T-cell (primary cell): ENCODE results near the gene URB1. TPM values are rescaled to one million over a fixed set of nuclear protein-coding genes. Genes with fewer than 3 reads are reported as not detected.

Source experiments
- ATAC-seq, 4 experiments: fragments of 200-7000 bp in 3 of 4; fragments of 150-1000 bp in 1 of 4; cut with Tn5 transposase; replicated peaks in 1 of 4; 1 replicate in 3 of 4; 2 replicates in 1 of 4; pipeline ENCODE4 v1.10.0; 2021; ENCODE audit warnings: moderate library complexity in 3 of 4, mild to moderate bottlenecking in 2 of 4, moderate number of reproducible peaks in 1 of 4
- CTCF ChIA-PET, 2 donors: fragments of 300-600 bp; sonication (Branson Sonifier 250); formaldehyde crosslinking; loops; one replicate each; lab custom pipeline; 2022; ENCODE audit warnings: antibody characterized with exemption in 2 of 2; lab: Charles Lee
- POLR2A ChIA-PET, 2 donors: fragments of 300-600 bp; sonication (Branson Sonifier 250); formaldehyde crosslinking; loops; one replicate each; lab custom pipeline; 2022; ENCODE audit warnings: antibody characterized with exemption in 2 of 2; lab: Charles Lee
- DNase-seq, 35 experiments: peaks; one replicate each; pipeline versions ENCODE4 v3.0.0 to v3.0.0-alpha.2; 2013 to 2023
- H3K27ac ChIP-seq: one replicate; pipeline ENCODE4 v1.5.1; 2013; ENCODE audit warnings: low read length
- H3K27me3 ChIP-seq, 2 experiments: replicated peaks in 1 of 2; 1 replicate in 1 of 2; 2 replicates in 1 of 2; pipeline versions ENCODE4 v1.6.1 to v1.7.0; 2013; ENCODE audit warnings: low read length in 1 of 2, mixed read lengths in 1 of 2; ENCODE audit not compliant: control insufficient read depth in 2 of 2, insufficient read depth in 2 of 2; ENCODE audit errors: extremely low read depth in 1 of 2
- H3K36me3 ChIP-seq, 2 donors: 1 replicate in 1 of 2; 2 replicates in 1 of 2; pipeline versions ENCODE4 v1.6.1 to v1.7.0; 2013; ENCODE audit warnings: low read length in 1 of 2; ENCODE audit not compliant: control insufficient read depth in 2 of 2, insufficient read depth in 1 of 2; ENCODE audit errors: extremely low read depth in 1 of 2
- H3K4me1 ChIP-seq, 2 experiments: 1 replicate in 1 of 2; 2 replicates in 1 of 2; pipeline versions ENCODE4 v1.6.1 to v1.7.0; 2013; ENCODE audit warnings: low read length in 2 of 2, mixed read lengths in 1 of 2; ENCODE audit not compliant: insufficient read depth in 2 of 2, control insufficient read depth in 1 of 2; ENCODE audit errors: extremely low read depth in 1 of 2
- H3K4me3 ChIP-seq, 2 donors: 1 replicate in 1 of 2; 2 replicates in 1 of 2; pipeline versions ENCODE4 v1.5.1 to v1.7.0; 2013; ENCODE audit warnings: mild to moderate bottlenecking in 2 of 2, low read length in 1 of 2, moderate library complexity in 1 of 2; ENCODE audit not compliant: control insufficient read depth in 1 of 2; ENCODE audit errors: extremely low read depth in 1 of 2
- H3K9me3 ChIP-seq: 2 replicates; pipeline ENCODE4 v1.7.0; 2013
- H3K27ac Mint-ChIP-seq, 2 donors: one replicate each; pipeline ENCODE4 v1.8.0; 2020 to 2021; ENCODE audit warnings: mild to moderate bottlenecking in 2 of 2, mixed read lengths in 2 of 2
- H3K27me3 Mint-ChIP-seq, 2 donors: one replicate each; pipeline ENCODE4 v1.8.0; 2021 to 2022; ENCODE audit warnings: mixed read lengths in 2 of 2
- H3K36me3 Mint-ChIP-seq: one replicate; pipeline ENCODE4 v1.8.0; 2021; ENCODE audit warnings: mixed read lengths
- H3K4me1 Mint-ChIP-seq, 3 donors: one replicate each; pipeline ENCODE4 v1.8.0; 2020 to 2022; ENCODE audit warnings: mixed read lengths in 3 of 3, mild to moderate bottlenecking in 1 of 3
- H3K4me3 Mint-ChIP-seq, 3 donors: one replicate each; pipeline ENCODE4 v1.8.0; 2020 to 2022; ENCODE audit warnings: mild to moderate bottlenecking in 3 of 3, mixed read lengths in 3 of 3, moderate library complexity in 3 of 3
- H3K9me3 Mint-ChIP-seq, 3 donors: one replicate each; pipeline ENCODE4 v1.8.0; 2020 to 2022; ENCODE audit warnings: mixed read lengths in 3 of 3
- WGBS: methylation state at CpG from one replicate; pipeline ENCODE4 v1.1.5; 2013; ENCODE audit warnings: missing lambda C conversion rate; ENCODE audit not compliant: insufficient coverage; 5-methylcytosine and 5-hydroxymethylcytosine counted together
- total RNA-seq, 35 experiments: library from RNA in 6 of 35; stranded (reverse) in 6 of 35; fragments of 120-200 nt in 1 of 35; gene quantifications; one replicate each; pipeline versions ENCODE4 v1.2.1 to v1.2.4 and lab custom pipeline; 2013 to 2026

The URB1 gene
- total RNA-seq, 5 donors from 2014 or later (not counting 1 experiment from before 2014, with no cell fraction given): 13.4 to 20.2 (median 18.9) TPM

DNA sequence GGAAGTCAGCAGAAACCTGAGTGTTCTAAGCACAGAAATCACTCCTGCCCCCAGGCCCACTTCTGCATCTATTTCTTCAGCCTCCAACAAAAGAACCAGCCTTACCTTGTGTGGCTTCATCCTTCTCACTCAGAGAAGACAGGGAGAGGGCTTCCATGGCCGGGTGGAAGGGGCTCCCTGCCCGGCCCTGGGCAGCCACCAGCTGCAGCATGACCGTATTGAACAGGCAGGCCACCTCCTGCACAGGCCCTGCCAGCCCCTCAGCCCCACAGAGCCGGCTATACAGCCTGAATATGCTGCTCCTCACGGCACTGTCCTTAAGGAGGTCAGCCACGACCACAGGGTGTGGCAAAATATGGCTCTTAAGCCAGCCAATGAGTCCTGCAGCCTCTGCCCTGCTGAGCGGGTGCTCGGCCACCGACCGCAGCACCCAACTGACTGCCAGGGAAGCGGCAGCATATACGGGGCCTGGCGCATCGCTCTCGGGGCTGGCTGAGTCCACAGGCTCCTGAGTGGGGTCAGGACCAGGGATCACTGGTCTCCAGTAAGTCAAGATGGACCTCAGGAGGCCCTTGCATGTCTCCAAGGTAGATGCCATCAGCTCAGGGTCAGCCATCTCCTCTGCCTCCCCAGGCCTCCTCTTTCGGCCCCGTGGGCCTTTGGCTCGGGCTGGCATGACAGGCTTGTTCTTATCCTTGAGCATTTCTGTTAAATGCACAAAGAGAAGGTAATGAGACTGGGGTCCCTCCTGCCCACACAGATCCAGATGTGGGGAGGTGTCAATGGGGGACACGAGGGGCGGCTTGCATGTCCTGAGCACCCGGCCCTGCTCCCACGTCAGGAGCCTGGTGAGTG is 76.2 kb downstream of the URB1 start:
- Mint-ChIP-seq H3K36me3 (peaks cover 70% of the 10 kb centered on the region), H3K4me1 (no peaks in the 10 kb centered on the region), H3K27ac (no peak overlapping the region), H3K9me3 (no peaks in the 10 kb centered on the region), H3K27me3 (no peaks in the 10 kb centered on the region), H3K4me3 (no peak overlapping the region)
- H3K9me3 ChIP-seq: no peaks in the 10 kb centered on the region
- POLR2A ChIA-PET: no interaction called here
- CTCF ChIA-PET: interaction anchor here in 1 of 2 donors (0.6 kb wide), 1 partner anchor 423 kb away, joined by 3 read pairs; no protein-coding TSS in a partner anchor
- ATAC-seq (no peak), DNase-seq (no peak)
- no peaks in the 10 kb centered on the region for H3K4me1 ChIP-seq
- no peak overlapping the region for H3K27ac ChIP-seq
- peaks cover 37 to 73% of the 10 kb centered on the region in 2 donors for H3K36me3 ChIP-seq
- no peak overlapping the region for H3K4me3 ChIP-seq
- no peaks in the 10 kb centered on the region for H3K27me3 ChIP-seq
- whole genome bisulfite sequencing: 93% methylated on average over 19 of the region's 22 CpGs

DNA sequence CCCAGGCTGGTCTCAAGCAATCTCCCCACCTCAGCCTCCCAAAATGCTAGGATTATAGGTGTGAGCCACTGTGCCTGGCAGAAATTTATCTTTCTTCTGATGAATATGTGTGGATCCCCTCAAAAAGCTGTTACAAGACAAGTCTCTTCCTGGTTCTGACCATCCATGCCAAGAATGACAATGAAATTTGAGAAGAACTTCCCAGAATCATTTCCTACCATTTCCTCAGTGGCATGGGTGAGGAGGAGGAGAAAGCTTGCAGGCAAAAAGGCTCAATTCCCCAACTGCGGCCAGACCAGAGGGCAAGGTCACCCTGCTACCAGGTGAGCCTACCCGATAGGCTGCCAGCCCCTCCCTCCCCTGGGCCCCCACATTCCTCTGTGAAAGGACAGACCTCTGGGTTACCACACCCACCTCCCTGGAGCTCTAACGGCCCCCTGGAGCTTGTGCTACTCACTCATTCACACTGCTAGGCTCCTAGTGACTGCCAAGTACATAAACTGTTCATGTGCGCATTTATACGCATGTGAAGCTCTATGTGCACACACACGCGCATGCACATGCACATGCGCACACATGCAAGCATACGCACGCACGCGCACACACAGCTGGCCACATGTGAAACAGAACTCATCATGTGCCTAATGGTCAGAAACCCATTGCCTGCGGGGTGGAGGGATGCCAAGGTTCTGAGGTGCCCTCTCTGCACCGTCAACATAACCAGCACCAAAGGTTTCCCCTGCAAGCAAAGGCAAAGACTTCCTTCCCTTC is 77.1 kb downstream of the URB1 start:
- Mint-ChIP-seq H3K9me3 (no peaks in the 10 kb centered on the region), H3K4me1 (no peaks in the 10 kb centered on the region), H3K27ac (no peak overlapping the region), H3K27me3 (no peaks in the 10 kb centered on the region), H3K4me3 (no peak overlapping the region), H3K36me3 (peaks cover 64% of the 10 kb centered on the region)
- Histone ChIP-seq H3K27me3 (no peaks in the 10 kb centered on the region), H3K4me3 (no peak overlapping the region), H3K36me3 (peaks cover 37 to 66% of the 10 kb centered on the region in 2 donors), H3K27ac (no peak overlapping the region), H3K4me1 (no peaks in the 10 kb centered on the region), H3K9me3 (no peaks in the 10 kb centered on the region)
- DNase-seq (no peak), ATAC-seq (no peak)
- ChIA-PET CTCF (interaction anchor here in 1 of 2 donors (0.6 kb wide), 1 partner anchor 424 kb away, joined by 3 read pairs; no protein-coding TSS in a partner anchor), POLR2A (no interaction called here)
- 97% methylated on average over 13 of the region's 14 CpGs for WGBS

DNA sequence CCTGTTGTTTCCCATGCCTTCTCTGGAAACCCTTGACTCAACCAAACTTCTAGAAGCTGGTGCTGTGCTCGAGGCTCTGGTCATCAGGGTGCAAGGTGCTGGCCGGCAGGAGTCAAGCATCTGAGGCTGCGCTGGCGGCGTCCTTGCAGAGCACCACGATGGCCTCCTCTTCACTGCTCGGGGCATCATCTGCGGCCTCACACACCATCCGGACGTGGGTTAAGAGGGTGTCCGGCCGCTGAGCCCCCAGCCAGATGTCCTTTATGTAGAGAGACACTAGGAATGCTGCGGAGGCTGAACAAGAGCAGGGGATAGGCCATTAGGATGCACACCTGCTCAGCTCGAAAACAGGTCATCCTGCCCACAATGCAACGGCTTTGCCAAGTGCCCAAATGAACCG is 78.0 kb downstream of the URB1 start:
- H3K9me3 ChIP-seq: no peaks in the 10 kb centered on the region
- Mint-ChIP-seq H3K9me3 (no peaks in the 10 kb centered on the region), H3K27me3 (no peaks in the 10 kb centered on the region), H3K27ac (no peak overlapping the region), H3K36me3 (peaks cover 55% of the 10 kb centered on the region), H3K4me3 (no peak overlapping the region), H3K4me1 (no peaks in the 10 kb centered on the region)
- CTCF ChIA-PET: no interaction called here
- H3K36me3 ChIP-seq: peaks cover 32 to 57% of the 10 kb centered on the region in 2 donors
- DNase-seq: no peak
- no peaks in the 10 kb centered on the region for H3K4me1 ChIP-seq
- no peak overlapping the region for H3K4me3 ChIP-seq
- 96% methylated on average over 14 of the region's 16 CpGs for WGBS
- ATAC-seq: no peak
- POLR2A ChIA-PET: no interaction called here
- no peaks in the 10 kb centered on the region for H3K27me3 ChIP-seq
- H3K27ac ChIP-seq: no peak overlapping the region

DNA sequence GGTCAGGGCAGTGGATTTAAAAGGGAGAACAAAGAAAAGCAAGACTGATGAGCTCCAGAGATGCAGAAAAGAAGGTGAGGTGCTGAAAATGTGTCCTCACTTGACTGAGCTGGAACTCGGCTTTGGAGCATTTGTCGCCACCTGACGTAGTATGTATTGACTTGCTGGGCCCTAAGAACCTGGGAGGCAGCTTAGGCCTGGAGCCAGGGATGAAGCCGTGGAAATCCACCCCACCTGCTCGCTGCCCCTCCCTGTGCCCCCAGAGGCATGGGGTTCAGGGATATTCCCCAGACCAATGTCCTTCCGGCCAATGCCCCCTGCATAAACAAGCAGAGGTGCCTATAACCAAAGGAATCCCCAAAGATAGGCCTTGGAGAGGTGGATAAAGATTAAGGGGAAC is 79.8 kb downstream of the URB1 start:
- Mint-ChIP-seq H3K4me3 (no peak overlapping the region), H3K27me3 (no peaks in the 10 kb centered on the region), H3K36me3 (peaks cover 40% of the 10 kb centered on the region), H3K4me1 (no peaks in the 10 kb centered on the region), H3K9me3 (no peaks in the 10 kb centered on the region), H3K27ac (no peak overlapping the region)
- CTCF ChIA-PET: no interaction called here
- no peak overlapping the region for H3K4me3 ChIP-seq
- peaks cover 28 to 46% of the 10 kb centered on the region in 2 donors for H3K36me3 ChIP-seq
- ATAC-seq (no peak), DNase-seq (no peak)
- no peaks in the 10 kb centered on the region for H3K27me3 ChIP-seq
- POLR2A ChIA-PET: no interaction called here
- H3K4me1 ChIP-seq: no peaks in the 10 kb centered on the region
- WGBS: 100% methylated on average over 4 of the region's 6 CpGs
- no peak overlapping the region for H3K27ac ChIP-seq
- H3K9me3 ChIP-seq: no peaks in the 10 kb centered on the region

DNA sequence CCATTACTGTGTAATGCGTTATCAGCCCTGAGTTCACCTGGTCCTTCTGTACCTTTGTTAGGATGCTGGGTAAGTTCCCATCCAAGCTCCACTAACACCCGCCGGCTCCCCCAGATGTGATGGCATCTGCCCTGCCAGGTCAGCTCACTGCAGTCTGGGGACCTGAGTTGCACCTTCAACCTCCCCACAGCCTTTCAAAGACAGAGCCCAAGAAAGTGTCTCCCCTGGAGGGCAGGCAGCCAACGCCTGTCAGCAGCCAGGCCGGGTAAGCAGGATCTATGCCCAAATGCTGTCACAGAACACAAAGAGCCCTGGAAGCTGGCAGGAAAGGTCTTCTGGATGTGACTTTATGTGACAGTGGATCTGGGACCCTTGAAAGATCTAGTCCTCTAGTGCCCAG is 80.5 kb downstream of the URB1 start:
- Histone ChIP-seq H3K4me1 (no peaks in the 10 kb centered on the region), H3K27ac (no peak overlapping the region), H3K4me3 (no peak overlapping the region), H3K27me3 (no peaks in the 10 kb centered on the region), H3K36me3 (peaks cover 28 to 40% of the 10 kb centered on the region in 2 donors), H3K9me3 (no peaks in the 10 kb centered on the region)
- Mint-ChIP-seq H3K36me3 (peaks cover 36% of the 10 kb centered on the region), H3K27me3 (no peaks in the 10 kb centered on the region), H3K27ac (no peak overlapping the region), H3K4me1 (no peaks in the 10 kb centered on the region), H3K9me3 (no peaks in the 10 kb centered on the region), H3K4me3 (no peak overlapping the region)
- 96% methylated on average over 4 of the region's 5 CpGs for WGBS
- DNase-seq (no peak), ATAC-seq (no peak)
- POLR2A ChIA-PET: no interaction called here
- CTCF ChIA-PET: no interaction called here

DNA sequence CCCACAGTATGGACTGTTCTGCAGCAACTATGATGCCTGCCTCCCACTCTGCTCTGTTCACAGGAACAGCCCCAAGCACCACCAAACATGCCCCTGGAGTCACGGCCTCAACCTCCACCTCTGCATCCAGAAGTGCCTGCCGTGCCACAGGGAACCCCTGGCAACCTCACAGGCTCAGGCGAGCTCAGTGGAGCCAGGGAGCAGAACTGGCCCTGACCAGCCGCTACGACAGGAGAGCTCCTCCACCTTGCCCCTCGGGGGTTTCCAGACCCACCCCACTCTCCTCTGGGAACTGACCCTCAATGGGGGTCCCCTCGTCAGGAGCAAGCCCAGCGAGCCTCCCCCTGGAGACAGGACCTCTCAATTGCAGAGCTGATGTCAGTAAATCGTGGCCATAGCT is 81.2 kb downstream of the URB1 start:
- ATAC-seq: no peak
- WGBS: 97% methylated on average over 8 of the region's 9 CpGs
- Histone ChIP-seq H3K27me3 (no peaks in the 10 kb centered on the region), H3K9me3 (no peaks in the 10 kb centered on the region), H3K36me3 (peaks cover 25 to 33% of the 10 kb centered on the region in 2 donors), H3K4me1 (no peaks in the 10 kb centered on the region), H3K4me3 (no peak overlapping the region), H3K27ac (no peak overlapping the region)
- Mint-ChIP-seq H3K27ac (peak overlapping the region in 1 of 2 donors; percentile 6), H3K9me3 (no peaks in the 10 kb centered on the region), H3K4me1 (no peaks in the 10 kb centered on the region), H3K36me3 (peaks cover 38% of the 10 kb centered on the region), H3K4me3 (no peak overlapping the region), H3K27me3 (no peaks in the 10 kb centered on the region)
- ChIA-PET CTCF (no interaction called here), POLR2A (no interaction called here)
- no peak for DNase-seq
